Keratinocyte (primary cell): ENCODE data around the gene DDX54. TPM values are rescaled to one million over a fixed set of nuclear protein-coding genes. Genes with fewer than 3 reads are reported as not detected.

Experiments used
- DNase-seq: peaks from one replicate; pipeline ENCODE4 v3.0.0-alpha.2; 2011; ENCODE audit warnings: low read depth, missing footprints, low spot score
- FAIRE-seq: peaks from 2 replicates; lab custom pipeline; 2011; peaks lifted over from hg19 to GRCh38; lab: Jason Lieb, UNC
- H2AFZ ChIP-seq: 2 replicates; pipeline ENCODE4 v1.6.0; 2012; ENCODE audit warnings: low read length, control low read depth, inconsistent platforms; ENCODE audit not compliant: control insufficient read depth
- H3K27ac ChIP-seq: 2 replicates; pipeline ENCODE4 v1.5.1; 2011; ENCODE audit warnings: low read length; ENCODE audit not compliant: control insufficient read depth, insufficient read depth
- H3K27me3 ChIP-seq: 3 replicates; pipeline ENCODE4 v1.6.0; 2011; ENCODE audit warnings: low read length; ENCODE audit not compliant: control insufficient read depth, insufficient read depth; ENCODE audit errors: extremely low read depth
- H3K36me3 ChIP-seq, 2 experiments: 2 replicates in 1 of 2; 3 replicates in 1 of 2; pipeline ENCODE4 v1.5.1; 2011; ENCODE audit warnings: low read length in 2 of 2, mild to moderate bottlenecking in 1 of 2; ENCODE audit not compliant: control insufficient read depth in 2 of 2, insufficient read depth in 2 of 2; ENCODE audit errors: extremely low read depth in 1 of 2
- H3K4me1 ChIP-seq: 3 replicates; pipeline ENCODE4 v1.5.1; 2011; ENCODE audit warnings: low read length; ENCODE audit not compliant: control insufficient read depth, insufficient read depth; ENCODE audit errors: extremely low read depth
- H3K4me2 ChIP-seq: 3 replicates; pipeline ENCODE4 v1.6.0; 2011; ENCODE audit warnings: low read depth, low read length; ENCODE audit not compliant: control insufficient read depth, insufficient read depth; ENCODE audit errors: extremely low read depth
- H3K4me3 ChIP-seq, 3 experiments: fragments of 200-600 bp in 1 of 3; sonication (generic) in 1 of 3; 2 replicates in 2 of 3; 3 replicates in 1 of 3; pipeline ENCODE4 v1.5.1; 2011 to 2016; ENCODE audit warnings: low read length in 3 of 3, mild to moderate bottlenecking in 3 of 3, control low read depth in 2 of 3, inconsistent platforms in 1 of 3, low read depth in 1 of 3, mixed read lengths in 1 of 3, mixed run types in 1 of 3, moderate library complexity in 1 of 3; ENCODE audit not compliant: control insufficient read depth in 2 of 3, insufficient read depth in 2 of 3; ENCODE audit errors: extremely low read depth in 1 of 3
- H3K79me2 ChIP-seq: 2 replicates; pipeline ENCODE4 v1.6.0; 2012; ENCODE audit warnings: low read length; ENCODE audit not compliant: control insufficient read depth, insufficient read depth
- H3K9ac ChIP-seq: 3 replicates; pipeline ENCODE4 v1.6.0; 2011; ENCODE audit warnings: low read length; ENCODE audit not compliant: control insufficient read depth, insufficient read depth; ENCODE audit errors: extremely low read depth
- H3K9me1 ChIP-seq: 3 replicates; pipeline ENCODE4 v1.6.0; 2011; ENCODE audit warnings: low read length; ENCODE audit not compliant: control insufficient read depth, insufficient read depth; ENCODE audit errors: extremely low read depth
- H3K9me3 ChIP-seq: 2 replicates; pipeline ENCODE4 v1.5.1; 2012; ENCODE audit warnings: low read depth, low read length; ENCODE audit not compliant: control insufficient read depth
- H4K20me1 ChIP-seq: 3 replicates; pipeline ENCODE4 v1.6.0; 2011; ENCODE audit warnings: low read length; ENCODE audit not compliant: control insufficient read depth, insufficient read depth; ENCODE audit errors: extremely low read depth
- CTCF ChIP-seq, 3 experiments: IDR thresholded peaks in 1 of 3; conservative IDR thresholded peaks in 1 of 3; optimal IDR thresholded peaks in 1 of 3; 2 replicates in 2 of 3; 3 replicates in 1 of 3; pipeline versions ENCODE3 to v1.5.1; 2011; ENCODE audit warnings: low read length in 3 of 3, mild to moderate bottlenecking in 3 of 3, moderate library complexity in 2 of 3, control low read depth in 1 of 3, inconsistent platforms in 1 of 3; ENCODE audit not compliant: insufficient read depth in 2 of 3; ENCODE audit errors: extremely low read depth in 1 of 3
- EZH2 ChIP-seq: IDR thresholded peaks from one replicate; pipeline ENCODE4 v1.6.1; 2012; ENCODE audit warnings: inconsistent platforms, mild to moderate bottlenecking, low read length, moderate library complexity
- dilution Hi-C: fragments of 300-500 bp; cut with MboI; formaldehyde crosslinking; loops from one replicate; pipeline ENCODE4 v1.7.0; 2020; ENCODE audit warnings: low sequenced_read_pairs; ENCODE audit not compliant: extremely low pct_ligation_motif_present
- polyA plus RNA-seq, 5 experiments: library from polyadenylated mRNA; depleted of rRNA in 3 of 5; stranded (reverse) in 3 of 5; stranded (forward) in 1 of 5; unstranded in 1 of 5; fragments of >200 nt; gene quantifications; 1 replicate in 1 of 5; 2 replicates in 3 of 5; 3 replicates in 1 of 5; pipeline versions ENCODE4 v1.2.1 to v1.2.3, GENCODE V29; 2011 to 2012; ENCODE audit warnings: missing spikeins in 2 of 5, low read depth in 1 of 5, low replicate concordance in 1 of 5

The DDX54 gene
- polyA plus RNA-seq, 1 donor (not counting 4 experiments of a cell fraction or from before 2014, with no cell fraction given) = 44.6 TPM

GRCh38 chr12:113200021-113200797, 14.9 kb upstream of the DDX54 start:
- Histone ChIP-seq H3K9me3 (no peaks in the 10 kb centered on the region), H3K79me2 (no peaks in the 10 kb centered on the region), H3K27ac (no peak overlapping the region), H3K4me2 (no peak overlapping the region), H3K4me1 (no peaks in the 10 kb centered on the region), H3K36me3 (no peaks in the 10 kb centered on the region), H2AFZ (no peak overlapping the region), H3K4me3 (no peak overlapping the region), H3K9ac (no peak overlapping the region), H3K27me3 (no peaks in the 10 kb centered on the region), H3K9me1 (no peaks in the 10 kb centered on the region), H4K20me1 (no peaks in the 10 kb centered on the region)
- dilution Hi-C loops = no loop called here
- TF ChIP-seq EZH2 (no peak), CTCF (optimal IDR thresholded peaks at IDR 0.05 in 1 of 3, IDR thresholded peaks at IDR 0.05 in 1 of 3, conservative IDR thresholded peaks at IDR 0.05 in 1 of 3; ENCODE audit: extremely low read depth in 1 of 3, insufficient read depth in 2 of 3, low read length in 3 of 3) (no peak)
- no peak for DNase-seq
- no peak for FAIRE-seq

DNA sequence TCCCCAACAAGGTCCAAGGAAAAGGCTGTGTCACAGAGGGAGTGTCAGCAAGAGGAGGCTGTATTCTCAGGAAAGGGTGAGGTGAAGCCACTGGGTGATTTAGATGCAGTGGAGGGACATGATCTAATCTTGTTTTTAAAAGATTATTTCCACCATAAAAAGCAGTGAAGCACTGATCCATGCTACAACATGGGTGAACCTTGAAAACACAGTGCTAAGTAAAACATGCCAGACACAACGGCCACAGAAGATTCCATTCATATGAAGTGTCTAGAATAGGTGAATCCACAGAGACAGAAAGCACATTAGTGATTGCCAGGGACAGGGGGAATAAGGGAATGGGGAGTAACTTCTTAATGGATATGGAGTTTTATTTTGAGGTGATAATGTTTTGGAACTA, 13.0 kb upstream of the DDX54 start:
- Histone ChIP-seq H2AFZ (no peak overlapping the region), H3K4me3 (no peak overlapping the region), H3K9ac (no peak overlapping the region), H3K36me3 (no peaks in the 10 kb centered on the region), H3K27ac (no peak overlapping the region), H3K79me2 (no peaks in the 10 kb centered on the region), H3K9me3 (no peaks in the 10 kb centered on the region), H3K4me2 (no peak overlapping the region), H3K9me1 (no peaks in the 10 kb centered on the region), H3K27me3 (no peaks in the 10 kb centered on the region), H4K20me1 (no peaks in the 10 kb centered on the region), H3K4me1 (peaks cover 6% of the 10 kb centered on the region)
- dilution Hi-C loops = no loop called here
- no peak for FAIRE-seq
- DNase-seq = no peak
- TF ChIP-seq CTCF (optimal IDR thresholded peaks at IDR 0.05 in 1 of 3, IDR thresholded peaks at IDR 0.05 in 1 of 3, conservative IDR thresholded peaks at IDR 0.05 in 1 of 3; ENCODE audit: extremely low read depth in 1 of 3, insufficient read depth in 2 of 3, low read length in 3 of 3) = no peak
